ENCODE results near the gene SH2D3C.
"Not testable (repeated sequence)": the region's sequence is repeated elsewhere in the genome, so short reads cannot be mapped to it uniquely, and the experiment has no call there.

SH2D3C gene

GRCh38 chr9:127767909-127768331 is 10.5 kb downstream of the SH2D3C start:
- DNase-seq (ENCODE audit: low read depth in 1 of 2, low spot score in 1 of 2): no peak

DNA sequence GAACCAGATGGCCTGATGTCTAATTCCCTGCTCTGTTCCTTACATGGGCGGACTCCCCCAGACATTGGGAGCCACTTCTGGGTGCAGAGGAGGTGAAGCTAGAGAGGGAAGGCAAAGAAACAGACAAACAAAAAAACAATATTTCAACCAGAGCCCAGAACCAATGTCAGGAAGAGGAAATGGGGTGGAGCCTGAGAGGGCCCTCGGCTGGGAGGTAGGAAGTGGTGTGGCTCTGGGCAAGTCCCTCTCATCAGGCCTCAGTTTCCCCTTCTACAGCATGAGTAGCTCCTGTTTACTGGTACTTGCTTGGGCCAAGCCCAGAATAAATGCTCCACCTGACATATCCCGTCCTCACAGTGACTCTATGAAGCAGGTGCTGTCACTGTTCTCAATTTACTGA is 11.1 kb downstream of the SH2D3C start:
- DNase-seq (ENCODE audit: low read depth in 1 of 2, low spot score in 1 of 2): no peak

DNA sequence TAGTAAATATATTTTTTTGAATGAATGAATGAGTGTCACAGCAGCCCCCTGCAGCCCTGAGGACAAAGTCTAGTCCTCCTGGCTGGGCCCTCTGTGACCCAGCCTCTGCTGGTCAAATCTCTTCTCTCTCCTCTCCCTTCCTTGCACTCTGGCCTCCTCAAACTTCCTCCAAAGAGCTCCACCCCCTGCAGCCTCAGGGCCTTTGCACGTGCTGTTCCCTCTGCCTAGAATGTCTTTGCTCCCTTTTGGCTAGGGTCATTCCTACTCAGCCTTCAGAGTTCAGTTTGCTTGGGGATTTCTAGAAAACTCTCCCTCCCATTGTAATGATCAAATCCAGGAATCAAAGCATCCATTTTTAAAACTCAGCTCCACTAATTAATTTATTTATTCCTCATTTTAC is 13.0 kb downstream of the SH2D3C start:
- no peak for DNase-seq (ENCODE audit: low read depth in 1 of 2, low spot score in 1 of 2)

- DNase-seq (ENCODE audit: low read depth in 1 of 2, low spot score in 1 of 2): no peak
These were observed 14.5 kb downstream of the SH2D3C start for GRCh38 chr9:127763918-127764384.

DNA sequence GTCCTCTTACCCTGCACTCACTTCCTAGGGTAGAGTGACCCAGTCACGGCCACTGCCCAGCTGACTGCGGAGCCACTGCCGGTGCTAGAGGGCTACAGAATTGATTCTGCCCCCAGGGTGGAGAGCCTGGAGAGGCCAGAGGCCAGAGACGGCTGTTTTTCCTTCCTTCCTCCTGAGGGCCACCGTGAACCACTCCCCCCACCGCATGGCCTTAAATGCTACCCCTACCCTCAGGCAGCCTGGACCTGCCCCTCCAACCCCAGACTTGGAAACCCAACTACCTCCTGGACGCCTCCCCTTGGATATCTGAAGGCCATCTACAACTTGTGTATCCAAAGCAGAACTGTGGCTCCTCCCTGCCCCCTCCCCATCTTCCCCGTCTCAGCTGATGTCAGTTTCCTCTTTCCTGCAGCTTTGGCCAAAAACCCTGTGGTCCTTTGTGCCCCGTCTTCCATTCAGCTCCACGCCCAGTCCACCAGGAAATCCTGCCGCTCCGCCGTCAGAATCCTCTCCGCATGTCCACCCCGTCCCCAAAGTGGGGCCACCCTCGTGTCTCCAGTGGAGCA is 16.3 kb downstream of the SH2D3C start:
- DNase-seq (ENCODE audit: low read depth in 1 of 2, low spot score in 1 of 2): no peak

GRCh38 chr9:127761491-127761956 is 16.9 kb downstream of the SH2D3C start:
- no peak for DNase-seq (ENCODE audit: low read depth in 1 of 2, low spot score in 1 of 2)

DNA sequence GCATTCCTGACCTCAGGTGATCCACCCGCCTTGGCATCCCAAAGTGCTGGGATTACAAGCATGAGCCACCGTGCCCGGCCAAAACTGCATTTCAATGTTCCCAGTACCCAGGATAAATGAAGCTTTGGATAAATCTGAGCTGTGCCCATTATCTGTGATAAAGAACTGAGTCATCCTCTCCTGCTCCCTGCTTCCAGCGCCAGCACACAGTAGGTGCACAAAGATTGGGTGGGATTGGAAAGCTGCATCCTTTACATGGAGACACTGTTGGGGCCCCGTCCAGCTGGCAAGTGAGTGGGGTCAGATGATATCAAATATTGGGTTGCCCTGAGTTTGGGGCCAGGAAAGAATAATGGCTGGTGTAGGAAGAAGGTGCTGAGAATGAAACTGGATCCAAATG is 17.4 kb downstream of the SH2D3C start:
- DNase-seq (ENCODE audit: low read depth in 1 of 2, low spot score in 1 of 2): no peak

GRCh38 chr9:127758843-127759242 is 19.6 kb downstream of the SH2D3C start:
- no peak for DNase-seq (ENCODE audit: low read depth in 1 of 2, low spot score in 1 of 2)

- DNase-seq (ENCODE audit: low read depth in 1 of 2, low spot score in 1 of 2): not testable (repeated sequence)
These were observed 21.7 kb downstream of the SH2D3C start for GRCh38 chr9:127756776-127757175.

GRCh38 chr9:127756233-127756632 is 22.2 kb downstream of the SH2D3C start:
- no peak for DNase-seq (ENCODE audit: low read depth in 1 of 2, low spot score in 1 of 2)

- DNase-seq (ENCODE audit: low read depth in 1 of 2, low spot score in 1 of 2): no peak
These were observed 23.1 kb downstream of the SH2D3C start for GRCh38 chr9:127755061-127756060.

DNA sequence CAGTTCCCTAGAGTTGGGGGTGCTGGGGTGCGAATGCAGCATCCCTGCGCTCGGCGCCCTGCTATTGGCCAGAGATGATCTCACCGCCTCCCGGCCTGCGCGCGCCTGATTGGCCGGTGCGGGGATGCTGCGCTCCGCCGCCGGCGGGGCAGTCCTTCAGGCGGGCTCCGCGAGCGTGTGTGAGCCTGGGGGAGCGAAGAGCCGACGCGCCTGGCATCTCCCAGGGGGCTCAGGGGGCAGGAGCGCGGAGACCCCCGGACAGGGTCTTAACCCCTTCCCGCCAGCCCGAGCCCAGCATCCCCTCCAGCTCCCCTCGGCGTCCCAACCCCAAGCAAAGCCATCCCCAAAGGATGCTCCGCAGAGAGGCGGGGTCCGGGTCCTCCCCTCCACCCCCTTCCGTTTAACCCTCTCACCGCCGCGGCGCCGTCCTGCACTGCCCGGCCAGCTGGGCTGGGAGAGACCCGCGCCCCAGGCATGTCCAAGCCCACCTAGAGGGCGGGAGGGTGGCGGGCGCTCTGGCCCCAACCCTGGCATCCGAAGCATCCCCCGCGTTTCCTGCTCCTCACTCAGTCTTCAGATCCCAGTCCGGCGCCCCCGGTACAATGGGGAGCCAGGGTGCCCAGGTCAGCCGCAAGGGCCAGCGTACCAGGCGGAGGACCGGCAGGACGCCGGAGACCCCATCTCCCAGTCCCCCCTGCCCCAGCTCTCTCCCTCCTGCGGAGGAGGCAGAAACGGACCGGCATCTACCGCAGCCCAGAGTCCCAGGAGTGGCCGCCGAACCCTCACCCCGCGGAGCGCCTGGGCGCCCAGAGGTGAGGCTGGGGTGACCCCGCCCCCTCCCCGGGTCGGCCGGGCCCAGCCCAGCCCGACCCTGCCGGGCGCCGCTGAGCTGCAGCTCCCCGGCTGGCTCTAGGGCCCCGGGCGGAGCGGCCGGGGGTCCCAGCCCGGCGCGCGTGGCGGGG is 24.1 kb downstream of the SH2D3C start:
- no peak for DNase-seq (ENCODE audit: low read depth in 1 of 2, low spot score in 1 of 2)

DNA sequence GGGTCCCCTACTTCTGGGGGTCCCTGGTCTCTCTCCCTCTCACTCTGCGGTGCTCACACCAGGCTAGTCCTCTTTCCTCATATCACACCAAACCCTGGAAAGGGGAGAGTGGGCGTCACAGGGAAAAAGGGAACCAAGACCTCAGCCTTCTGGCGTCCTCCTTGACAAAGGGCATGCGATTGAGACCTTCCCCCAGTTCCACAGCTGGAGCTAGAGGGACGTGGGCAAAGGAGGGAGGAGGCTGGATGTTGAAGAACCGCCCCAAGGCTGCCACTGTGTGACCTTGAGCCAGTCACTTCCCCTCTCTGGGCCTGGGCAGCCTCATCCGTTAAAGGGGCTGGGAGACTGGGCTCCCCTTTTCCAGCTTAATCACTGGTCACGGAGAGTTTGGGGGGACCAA is 24.8 kb downstream of the SH2D3C start:
- DNase-seq (ENCODE audit: low read depth in 1 of 2, low spot score in 1 of 2): no peak

GRCh38 chr9:127753148-127753547 is 25.3 kb downstream of the SH2D3C start:
- no peak for DNase-seq (ENCODE audit: low read depth in 1 of 2, low spot score in 1 of 2)

DNA sequence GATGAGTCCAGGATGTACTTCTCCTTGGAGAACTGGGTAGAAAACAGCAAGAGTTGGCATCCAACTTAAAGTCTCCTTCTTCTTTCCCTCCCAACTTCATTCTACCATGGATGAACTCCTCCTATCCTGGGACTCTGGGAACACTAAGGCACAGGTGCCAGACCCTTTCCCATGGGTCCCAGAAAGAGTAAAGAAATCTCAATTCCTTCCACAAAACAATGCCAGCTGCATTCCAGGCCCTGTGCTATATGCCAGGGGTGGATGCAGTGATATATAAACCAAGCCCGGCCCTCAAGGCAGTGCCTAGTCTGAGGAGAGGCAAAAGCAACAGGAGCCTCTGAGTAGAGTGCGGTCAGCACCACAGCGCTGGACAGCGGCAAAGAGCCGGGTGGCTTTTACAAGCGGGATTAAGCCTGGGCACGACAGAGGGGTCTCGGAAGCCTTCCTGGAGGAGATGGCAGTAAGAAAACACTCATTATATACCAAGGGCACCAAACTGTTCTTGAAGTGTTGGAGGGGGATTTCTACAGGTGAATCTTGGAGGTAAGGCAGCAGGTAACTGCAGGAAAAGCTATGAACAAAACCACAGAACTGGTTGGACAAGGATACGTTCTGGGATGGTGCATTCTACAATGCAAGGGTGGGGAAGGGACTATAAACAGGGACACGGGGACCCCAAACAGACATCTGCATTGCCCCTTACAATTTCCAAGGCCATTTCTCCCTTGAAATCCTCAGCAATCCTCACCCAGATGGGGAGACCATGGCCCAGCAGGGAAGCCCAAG is 27.0 kb downstream of the SH2D3C start:
- DNase-seq (ENCODE audit: low read depth in 1 of 2, low spot score in 1 of 2): no peak

GRCh38 chr9:127749090-127749787 is 29.2 kb downstream of the SH2D3C start:
- DNase-seq (ENCODE audit: low read depth in 1 of 2, low spot score in 1 of 2): no peak

DNA sequence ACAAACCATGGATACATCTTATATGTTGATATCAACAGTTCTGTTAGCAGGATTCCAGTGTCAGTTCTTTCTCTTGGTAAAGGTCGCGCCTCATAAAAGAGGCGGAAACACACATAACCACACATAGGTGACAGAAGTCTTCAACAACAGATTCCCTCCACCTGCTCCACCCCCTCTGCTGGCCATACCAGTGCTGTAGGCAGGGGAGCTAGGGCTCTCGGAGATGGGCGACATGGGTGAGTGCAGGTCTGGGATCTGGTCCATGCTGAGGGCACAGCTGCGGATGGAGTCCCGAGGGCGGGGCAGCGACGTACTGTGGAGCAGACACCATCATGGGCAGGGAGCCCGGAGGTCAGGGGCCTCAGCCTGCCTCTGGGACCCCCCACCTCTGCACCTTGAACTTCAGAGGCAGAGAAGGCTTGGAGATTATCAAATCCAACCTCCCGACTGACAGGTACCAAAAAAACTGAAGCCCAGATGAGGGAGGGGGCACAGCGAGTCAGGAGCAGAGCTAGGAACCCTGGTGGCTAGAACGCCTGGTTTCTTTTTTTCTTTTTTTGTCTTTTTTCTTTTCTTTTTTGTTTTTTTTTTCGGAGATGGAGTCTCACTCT is 31.4 kb downstream of the SH2D3C start:
- DNase-seq (ENCODE audit: low read depth in 1 of 2, low spot score in 1 of 2): no peak

DNA sequence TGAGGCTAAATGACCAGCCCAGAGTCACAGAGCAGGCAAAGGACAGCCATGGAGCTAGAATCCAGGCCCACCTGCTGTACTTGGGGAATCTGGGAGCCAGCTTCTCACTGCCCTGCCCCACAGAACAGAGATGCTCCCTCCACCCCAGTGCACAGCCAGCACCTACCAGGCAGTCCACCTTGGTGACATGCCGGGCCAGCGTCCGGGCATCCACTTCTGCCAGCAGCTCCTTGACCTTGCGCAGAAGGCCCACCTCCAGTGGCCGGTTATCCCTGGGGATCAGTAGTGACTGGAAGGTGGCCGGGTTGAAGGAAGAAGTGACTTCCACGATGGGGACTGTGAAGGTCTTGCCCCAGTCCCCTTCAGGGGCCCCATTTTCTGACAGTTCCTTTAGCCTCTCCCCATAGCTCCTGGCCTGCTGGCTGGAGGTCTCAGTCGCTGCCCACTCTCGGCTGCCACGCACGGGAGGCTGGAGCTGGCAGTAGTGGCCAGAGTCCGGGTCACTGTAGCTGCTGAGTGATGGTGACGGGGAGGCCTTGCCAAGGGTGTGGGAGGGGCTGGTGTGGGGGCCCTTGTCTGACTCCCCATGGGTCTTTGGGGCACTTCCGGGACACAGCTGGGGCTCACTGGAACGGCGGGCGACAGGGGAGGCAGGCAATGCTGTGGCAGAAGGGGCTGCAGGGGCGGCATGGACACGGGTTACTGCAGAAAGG is 33.9 kb downstream of the SH2D3C start:
- DNase-seq (ENCODE audit: low read depth in 1 of 2, low spot score in 1 of 2): no peak
